GM12872 (cell line): Measurements from ENCODE around the gene EVPL.

ENCODE experiments used
- CTCF ChIP-seq: IDR thresholded peaks from 3 replicates; pipeline ENCODE4 v1.5.1; 2011; ENCODE audit warnings: low read depth, mild to moderate bottlenecking, low read length, moderate library complexity; ENCODE audit not compliant: insufficient read depth

EVPL gene

GRCh38 chr17:75980188-75981018 lies 46.7 kb downstream of the EVPL start:
- no peak for TF ChIP-seq CTCF

GRCh38 chr17:75979705-75980187 lies 47.4 kb downstream of the EVPL start:
- no peak for TF ChIP-seq CTCF

- peak; percentile 23 for TF ChIP-seq CTCF
Observed at GRCh38 chr17:75978938-75979704, 48.0 kb downstream of the EVPL start, which contains the start of the genes ACOX1 and TEN1. ACOX1 (minus strand) TSS chr17:75979166; CDS start chr17:75979073, 93 bp downstream. TEN1 (plus strand) TSS chr17:75979240; CDS start chr17:75986193, 6,953 bp downstream.

- TF ChIP-seq CTCF = no peak
Observed at GRCh38 chr17:75976175-75976848, 50.8 kb downstream of the EVPL start.

- TF ChIP-seq CTCF = no peak
Observed at GRCh38 chr17:75975757-75976174, 51.3 kb downstream of the EVPL start.

- TF ChIP-seq CTCF = no peak
Observed at GRCh38 chr17:75970626-75971025, 56.5 kb downstream of the EVPL start.

- TF ChIP-seq CTCF = no peak
Observed at GRCh38 chr17:75970011-75970523, 57.0 kb downstream of the EVPL start.
